PC-9 (cell line): ENCODE results near the gene SLC1A4. TPM values are rescaled to one million over a fixed set of nuclear protein-coding genes. Genes with fewer than 3 reads are reported as not detected.

Experiments
- BruUV-seq: library from RNA; stranded (reverse); fragments of 400-500 nt; replicated peaks from 2 replicates; lab custom pipeline; 2021; lab: Mats Ljungman, UMichigan
- CTCF ChIA-PET: fragments of 300-600 bp; sonication (Branson Sonifier 250); formaldehyde crosslinking; loops from one replicate; lab custom pipeline; 2022; ENCODE audit warnings: antibody characterized with exemption; lab: Charles Lee
- POLR2A ChIA-PET: fragments of 300-600 bp; sonication (Branson Sonifier 250); formaldehyde crosslinking; loops from one replicate; lab custom pipeline; 2022; ENCODE audit warnings: antibody characterized with exemption; ENCODE audit not compliant: unreplicated experiment; lab: Charles Lee
- DNase-seq, 2 experiments: peaks; one replicate each; pipeline versions ENCODE4 v3.0.0 to v3.0.0-alpha.2; 2015 to 2022; ENCODE audit warnings: mixed read lengths in 1 of 2
- H2AFZ ChIP-seq: fragments of 200-600 bp; sonication (generic); 2 replicates; pipeline ENCODE4 v1.8.1; 2017; ENCODE audit warnings: antibody characterized with exemption
- H3F3A ChIP-seq: fragments of 200-600 bp; sonication (generic); 2 replicates; pipeline ENCODE4 v1.8.1; 2017; ENCODE audit warnings: antibody characterized with exemption, mild to moderate bottlenecking, low read depth; ENCODE audit not compliant: insufficient read depth
- H3K27ac ChIP-seq: fragments of 200-600 bp; sonication (generic); 2 replicates; pipeline ENCODE4 v1.6.1; 2016; ENCODE audit warnings: mixed run types
- H3K27me3 ChIP-seq: fragments of 200-600 bp; sonication (generic); 2 replicates; pipeline ENCODE4 v1.6.1; 2016; ENCODE audit warnings: low read depth, mixed run types; ENCODE audit not compliant: insufficient read depth
- H3K36me3 ChIP-seq: fragments of 200-600 bp; sonication (generic); 2 replicates; pipeline ENCODE4 v1.6.1; 2016; ENCODE audit warnings: low read depth, mixed run types
- H3K4me1 ChIP-seq: fragments of 200-600 bp; sonication (generic); replicated peaks from 2 replicates; pipeline ENCODE4 v1.6.1; 2016; ENCODE audit warnings: mixed run types; ENCODE audit not compliant: insufficient read depth
- H3K4me2 ChIP-seq: fragments of 200-600 bp; sonication (generic); 2 replicates; pipeline ENCODE4 v1.6.1; 2017; ENCODE audit warnings: mixed run types
- H3K4me3 ChIP-seq: fragments of 200-600 bp; sonication (generic); 2 replicates; pipeline ENCODE4 v1.6.1; 2016; ENCODE audit warnings: mixed run types
- H3K79me2 ChIP-seq: fragments of 200-600 bp; sonication (generic); 2 replicates; pipeline ENCODE4 v1.6.1; 2017; ENCODE audit warnings: low read depth, mixed run types
- H3K9me2 ChIP-seq: fragments of 200-600 bp; sonication (generic); 2 replicates; pipeline ENCODE4 v1.8.1; 2017; ENCODE audit warnings: mild to moderate bottlenecking; ENCODE audit not compliant: insufficient read depth
- H3K9me3 ChIP-seq: fragments of 200-600 bp; sonication (generic); 2 replicates; pipeline ENCODE4 v1.8.1; 2016; ENCODE audit warnings: low read depth; ENCODE audit not compliant: insufficient read depth
- H4K20me1 ChIP-seq: fragments of 200-600 bp; sonication (generic); 2 replicates; pipeline ENCODE4 v1.8.1; 2017; ENCODE audit not compliant: insufficient read depth
- EZH2 ChIP-seq: fragments of 200-600 bp; sonication (generic); IDR thresholded peaks from 2 replicates; pipeline ENCODE4 v1.8.0; 2017; ENCODE audit warnings: antibody characterized with exemption, low read depth
- intact Hi-C: fragments of 100-400 bp; cut with micrococcal nuclease; formaldehyde crosslinking; loops from one replicate; pipeline ENCODE4 v1.10.0; 2022; ENCODE audit not compliant: unreplicated experiment
- total RNA-seq: library from RNA; stranded (reverse); gene quantifications from 2 replicates; pipeline ENCODE4 v1.2.3, GENCODE V29; 2021
- TF ChIP-seq, protein P1 (sequence below): fragments of 200-600 bp; sonication (generic); conservative IDR thresholded peaks from 2 replicates; pipeline ENCODE4 v1.6.1; 2017; ENCODE audit warnings: mixed run types, antibody characterized with exemption, mild to moderate bottlenecking, moderate library complexity

Gene SLC1A4
- total RNA-seq, 1 experiment from 2014 or later = 8.7 TPM

DNA sequence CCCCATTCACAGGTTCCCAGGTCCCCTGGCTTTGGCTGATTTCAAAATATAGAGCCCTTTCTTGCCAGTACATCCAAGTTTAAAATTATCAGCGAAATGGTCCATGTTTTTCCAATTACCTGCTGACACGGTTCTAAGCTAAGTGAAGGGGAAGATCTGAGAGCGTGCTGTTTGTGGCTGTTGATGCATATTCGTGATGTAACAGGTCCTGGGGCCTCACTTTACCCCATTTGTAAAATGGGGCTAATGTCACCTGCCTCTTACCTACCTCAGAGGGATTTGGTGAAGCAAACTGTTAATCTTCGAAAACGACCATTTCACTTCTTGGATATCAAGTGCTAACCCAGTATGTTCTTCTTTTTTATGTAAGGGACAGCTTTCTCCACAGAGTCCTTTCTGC is 33.0 kb downstream of the SLC1A4 start:
- Histone ChIP-seq H3K27ac (no peak overlapping the region), H3K4me1 (peaks cover 11% of the 10 kb centered on the region), H3K4me2 (no peak overlapping the region), H2AFZ (no peak overlapping the region), H3K79me2 (no peaks in the 10 kb centered on the region), H3K9me3 (no peaks in the 10 kb centered on the region), H3K4me3 (no peak overlapping the region), H3K36me3 (no peaks in the 10 kb centered on the region), H3K27me3 (no peaks in the 10 kb centered on the region), H3K9me2 (no peaks in the 10 kb centered on the region), H3F3A (no peaks in the 10 kb centered on the region), H4K20me1 (no peaks in the 10 kb centered on the region)
- no peak for DNase-seq
- TF ChIP-seq EZH2 = no peak
- TF ChIP-seq, protein P1, sequence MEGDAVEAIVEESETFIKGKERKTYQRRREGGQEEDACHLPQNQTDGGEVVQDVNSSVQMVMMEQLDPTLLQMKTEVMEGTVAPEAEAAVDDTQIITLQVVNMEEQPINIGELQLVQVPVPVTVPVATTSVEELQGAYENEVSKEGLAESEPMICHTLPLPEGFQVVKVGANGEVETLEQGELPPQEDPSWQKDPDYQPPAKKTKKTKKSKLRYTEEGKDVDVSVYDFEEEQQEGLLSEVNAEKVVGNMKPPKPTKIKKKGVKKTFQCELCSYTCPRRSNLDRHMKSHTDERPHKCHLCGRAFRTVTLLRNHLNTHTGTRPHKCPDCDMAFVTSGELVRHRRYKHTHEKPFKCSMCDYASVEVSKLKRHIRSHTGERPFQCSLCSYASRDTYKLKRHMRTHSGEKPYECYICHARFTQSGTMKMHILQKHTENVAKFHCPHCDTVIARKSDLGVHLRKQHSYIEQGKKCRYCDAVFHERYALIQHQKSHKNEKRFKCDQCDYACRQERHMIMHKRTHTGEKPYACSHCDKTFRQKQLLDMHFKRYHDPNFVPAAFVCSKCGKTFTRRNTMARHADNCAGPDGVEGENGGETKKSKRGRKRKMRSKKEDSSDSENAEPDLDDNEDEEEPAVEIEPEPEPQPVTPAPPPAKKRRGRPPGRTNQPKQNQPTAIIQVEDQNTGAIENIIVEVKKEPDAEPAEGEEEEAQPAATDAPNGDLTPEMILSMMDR = no peak
- intact Hi-C loops = no loop called here
- CTCF ChIA-PET = no interaction called here
- no TSS peak for BruUV-seq
- POLR2A ChIA-PET = no interaction called here

DNA sequence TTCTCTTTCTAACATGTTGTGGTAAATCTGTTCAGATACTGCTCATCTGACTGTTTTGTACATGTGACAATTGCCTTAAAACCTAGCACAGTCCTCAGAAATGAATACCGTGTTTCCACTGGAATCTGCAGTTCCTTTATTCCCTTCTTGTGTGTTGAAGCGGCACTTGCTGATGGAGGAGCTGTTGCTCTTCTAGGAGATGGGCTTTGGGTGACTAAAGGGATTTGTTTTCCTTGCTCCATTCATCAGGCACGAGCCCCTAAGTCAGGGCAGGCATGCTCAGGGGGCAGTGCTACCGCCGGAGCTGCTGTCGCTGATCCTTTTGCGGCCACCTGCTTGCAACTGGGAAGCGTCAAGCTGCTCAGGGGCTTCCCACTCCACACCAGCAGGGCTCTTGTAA is 34.5 kb downstream of the SLC1A4 start:
- Histone ChIP-seq H3K4me2 (no peak overlapping the region), H3F3A (0 out of 2 replicates have a peak, but pooled peaks cover 4% of the 10 kb centered on the region), H3K79me2 (no peaks in the 10 kb centered on the region), H4K20me1 (no peaks in the 10 kb centered on the region), H2AFZ (no peak overlapping the region), H3K27ac (no peak overlapping the region), H3K9me2 (no peaks in the 10 kb centered on the region; the same call in 1 of the 2 replicates), H3K4me1 (peaks cover 11% of the 10 kb centered on the region), H3K27me3 (no peaks in the 10 kb centered on the region), H3K36me3 (no peaks in the 10 kb centered on the region), H3K9me3 (no peaks in the 10 kb centered on the region), H3K4me3 (no peak overlapping the region)
- ChIA-PET POLR2A (no interaction called here), CTCF (no interaction called here)
- DNase-seq = no peak
- intact Hi-C loops = no loop called here
- BruUV-seq = no TSS peak
- no peak for TF ChIP-seq EZH2
- TF ChIP-seq, protein P1 = no peak

DNA sequence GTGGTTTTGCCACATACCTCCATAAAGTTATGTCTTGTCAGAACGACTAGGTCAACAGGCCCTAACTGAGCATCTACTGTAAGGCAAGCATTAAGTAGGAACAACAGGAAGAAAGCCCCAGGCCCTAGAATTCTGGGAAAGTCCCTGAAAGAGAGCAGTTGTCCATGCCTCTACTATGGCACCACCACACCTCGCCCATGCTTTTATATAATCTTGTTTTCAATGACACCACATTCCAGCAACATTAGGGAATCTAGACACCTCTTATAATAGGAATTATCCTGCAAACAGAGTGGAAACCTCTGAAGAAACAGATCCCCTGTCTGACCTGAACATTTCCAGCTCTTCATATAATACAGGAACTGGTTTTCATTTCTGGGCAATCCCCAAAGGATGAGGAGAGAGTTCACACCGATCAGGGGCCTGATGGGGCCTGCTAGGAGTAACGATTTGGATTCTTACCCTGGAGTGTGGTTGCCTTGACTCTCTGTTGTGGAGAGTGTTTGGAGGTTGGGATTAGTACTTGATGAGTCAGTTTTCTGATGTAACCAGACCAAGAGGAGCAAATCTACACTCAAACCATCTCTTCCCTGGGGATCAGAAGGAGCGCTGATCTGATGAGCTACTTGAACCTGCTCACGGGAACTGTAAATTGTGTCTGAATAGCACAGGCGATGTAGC is 35.1 kb downstream of the SLC1A4 start:
- no peak for DNase-seq
- TF ChIP-seq, protein P1 = no peak
- no peak for TF ChIP-seq EZH2
- Histone ChIP-seq H3F3A (0 out of 2 replicates have a peak, but pooled peaks cover 4% of the 10 kb centered on the region), H3K27me3 (no peaks in the 10 kb centered on the region), H3K27ac (peak overlapping the region; percentile 40; the same call in 1 of the 2 replicates), H2AFZ (no peak overlapping the region), H3K36me3 (no peaks in the 10 kb centered on the region), H4K20me1 (no peaks in the 10 kb centered on the region), H3K4me1 (peaks cover 11% of the 10 kb centered on the region), H3K9me3 (no peaks in the 10 kb centered on the region), H3K4me2 (peak overlapping the region; percentile 8), H3K9me2 (no peaks in the 10 kb centered on the region; the same call in 1 of the 2 replicates), H3K79me2 (no peaks in the 10 kb centered on the region), H3K4me3 (no peak overlapping the region)
- BruUV-seq = no TSS peak
- intact Hi-C loops = no loop called here
- CTCF ChIA-PET = no interaction called here
- POLR2A ChIA-PET = interaction anchor here (0.6 kb wide), 1 partner anchor 203 kb away, joined by 3 read pairs; no protein-coding TSS in a partner anchor
